Small intestine (tissue), 7 donors: ENCODE measurements around the gene KMT2A. TPM values are rescaled to one million over a fixed set of nuclear protein-coding genes. Genes with fewer than 3 reads are reported as not detected.
"Not testable (repeated sequence)": the region's sequence is repeated elsewhere in the genome, so short reads cannot be mapped to it uniquely, and the experiment has no call there.

ENCODE experiments used
- DNase-seq, 2 donors: peaks; one replicate each; pipeline versions ENCODE4 v3.0.0 to v3.0.0-alpha.2; 2013
- FAIRE-seq: peaks from 2 replicates; lab custom pipeline; 2012; peaks lifted over from hg19 to GRCh38; lab: Jason Lieb, UNC
- H3K27ac ChIP-seq, 3 donors: one replicate each; pipeline ENCODE4 v1.5.1; 2013; ENCODE audit warnings: low read length in 2 of 3, mild to moderate bottlenecking in 2 of 3, control low read depth in 1 of 3, inconsistent platforms in 1 of 3, low read depth in 1 of 3, moderate library complexity in 1 of 3
- H3K27me3 ChIP-seq, 3 donors: one replicate each; pipeline ENCODE4 v1.6.1; 2013; ENCODE audit warnings: low read length in 3 of 3, inconsistent platforms in 1 of 3; ENCODE audit not compliant: control insufficient read depth in 3 of 3, insufficient read depth in 3 of 3
- H3K36me3 ChIP-seq, 3 donors: one replicate each; pipeline ENCODE4 v1.6.1; 2013; ENCODE audit warnings: low read length in 3 of 3, inconsistent platforms in 1 of 3, low read depth in 1 of 3, mild to moderate bottlenecking in 1 of 3, moderate library complexity in 1 of 3; ENCODE audit not compliant: control insufficient read depth in 3 of 3, insufficient read depth in 2 of 3
- H3K4me1 ChIP-seq, 3 donors: one replicate each; pipeline ENCODE4 v1.6.1; 2013; ENCODE audit warnings: low read length in 2 of 3, inconsistent platforms in 1 of 3, low read depth in 1 of 3, mild to moderate bottlenecking in 1 of 3, moderate library complexity in 1 of 3; ENCODE audit not compliant: control insufficient read depth in 3 of 3, insufficient read depth in 2 of 3
- H3K4me3 ChIP-seq, 3 donors: one replicate each; pipeline ENCODE4 v1.5.1; 2013; ENCODE audit warnings: low read length in 3 of 3, control low read depth in 1 of 3, inconsistent platforms in 1 of 3, low read depth in 1 of 3, mild to moderate bottlenecking in 1 of 3, moderate library complexity in 1 of 3
- H3K9me3 ChIP-seq, 2 donors: one replicate each; pipeline ENCODE4 v1.6.1; 2013; ENCODE audit warnings: low read depth in 1 of 2, low read length in 1 of 2; ENCODE audit not compliant: control insufficient read depth in 2 of 2, insufficient read depth in 1 of 2
- WGBS, 3 donors: extraction: QIAGEN DNeasy Blood & Tissue Kit; methylation state at CpG; one replicate each; pipeline ENCODE4 v1.1.7; 2013; 5-methylcytosine and 5-hydroxymethylcytosine counted together
- polyA plus RNA-seq, 4 donors: library from polyadenylated mRNA; stranded (reverse) in 3 of 4; unstranded in 1 of 4; fragments of 200-250 nt in 3 of 4; fragments of 120-200 nt in 1 of 4; gene quantifications; one replicate each; pipeline versions ENCODE4 v1.2.1 to v1.2.3, GENCODE V29; 2013
- donor health status: healthy with polysubstance abuse.
- donor health status: control.
- donor health status: control.
- donor health status: Bipolar disorder and iron deficiency.
- donor health status: healthy.

KMT2A gene
- polyA plus RNA-seq, 4 donors, result 7.3 to 33.5 (median 9.5) TPM

DNA sequence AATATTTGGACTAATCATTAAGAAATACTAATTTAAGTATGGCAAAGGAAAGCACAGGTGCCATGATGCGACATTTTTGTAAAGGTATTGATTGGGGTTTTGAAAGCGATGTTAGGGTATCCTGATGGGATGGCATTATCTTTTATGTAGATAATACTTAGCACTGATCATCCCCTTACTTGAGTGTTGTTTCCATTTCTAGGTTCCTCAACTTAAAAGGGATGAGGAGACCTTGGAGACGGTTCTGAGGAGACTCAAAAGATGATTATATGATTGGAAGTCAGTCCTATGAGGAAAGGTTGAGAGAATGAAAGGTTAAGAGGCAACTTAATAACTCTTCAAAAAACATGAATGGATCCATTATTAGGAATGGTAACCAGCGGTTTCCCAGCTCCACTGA is 11.1 kb downstream of the KMT2A start:
- no peaks in the 10 kb centered on the region for H3K27me3 ChIP-seq
- no peaks in the 10 kb centered on the region for H3K9me3 ChIP-seq
- FAIRE-seq (no peak), DNase-seq (no peak)
- WGBS, 3 donors, result 92 to 94% (median 93%) methylated on average over 4 of the region's 4 CpGs
- H3K4me1 ChIP-seq, result peaks cover 0 to 4% (median 4%) of the 10 kb centered on the region in 3 donors
- H3K4me3 ChIP-seq, result no peak overlapping the region
- H3K27ac ChIP-seq, result no peak overlapping the region
- peaks cover 0 to 21% (median 3%) of the 10 kb centered on the region in 3 donors for H3K36me3 ChIP-seq

DNA sequence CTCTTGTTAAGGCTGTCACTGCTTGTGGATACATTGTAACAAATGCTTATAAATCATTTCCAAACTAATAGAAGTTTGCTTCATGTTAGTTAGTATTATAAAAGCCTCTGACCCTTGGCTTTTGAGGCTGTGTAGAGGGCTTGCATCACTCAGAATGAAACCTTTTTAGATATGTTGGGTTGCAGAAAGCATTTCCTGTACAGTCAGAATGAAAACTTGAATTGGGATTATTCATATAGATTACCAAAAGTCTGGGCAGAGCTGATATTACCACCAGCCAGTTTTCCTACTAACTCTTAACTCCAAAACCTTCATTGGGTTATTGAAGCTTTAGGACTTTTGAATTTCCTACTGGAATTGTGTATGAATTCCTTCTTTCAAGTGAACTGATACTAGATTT is 12.0 kb downstream of the KMT2A start:
- no peak for DNase-seq

GRCh38 chr11:118449316-118449918 is 13.1 kb downstream of the KMT2A start:
- Histone ChIP-seq H3K27me3 (no peaks in the 10 kb centered on the region), H3K27ac (no peak overlapping the region), H3K4me3 (no peak overlapping the region), H3K4me1 (peaks cover 0 to 3% (median 0%) of the 10 kb centered on the region in 3 donors), H3K36me3 (peaks cover 0 to 21% (median 3%) of the 10 kb centered on the region in 3 donors), H3K9me3 (no peaks in the 10 kb centered on the region)
- WGBS, 3 donors, result 83 to 91% (median 86%) methylated on average over 4 of the region's 4 CpGs
- no peak for FAIRE-seq
- DNase-seq, result no peak

More for the DNA sequence above, 12.0 kb downstream of the KMT2A start:
- FAIRE-seq, result no peak
- Histone ChIP-seq H3K9me3 (no peaks in the 10 kb centered on the region), H3K27ac (no peak overlapping the region), H3K27me3 (no peaks in the 10 kb centered on the region), H3K36me3 (peaks cover 0 to 21% (median 3%) of the 10 kb centered on the region in 3 donors), H3K4me3 (no peak overlapping the region), H3K4me1 (peaks cover 0 to 4% (median under 1%) of the 10 kb centered on the region in 3 donors)

DNA sequence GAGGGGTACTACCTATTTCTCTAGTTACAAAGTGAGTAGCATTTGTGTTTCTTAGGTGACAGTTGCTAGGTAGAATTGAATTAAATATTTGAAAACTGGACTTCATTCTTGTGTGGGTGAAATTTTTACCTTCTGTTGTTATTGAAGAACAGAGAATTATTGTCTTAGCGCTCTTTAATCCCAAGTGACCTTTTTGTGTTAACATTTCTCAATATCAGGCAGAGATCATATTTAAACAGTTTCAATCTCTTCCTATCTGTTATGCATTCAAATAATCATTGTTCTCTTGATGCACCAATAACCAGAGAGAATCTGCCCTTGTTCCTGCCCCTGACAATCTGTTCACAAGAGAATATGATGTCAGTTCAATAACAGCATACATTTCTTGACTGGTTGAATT is 14.2 kb downstream of the KMT2A start:
- peaks cover 0 to 18% (median 3%) of the 10 kb centered on the region in 3 donors for H3K36me3 ChIP-seq
- H3K4me3 ChIP-seq, result no peak overlapping the region
- no peak overlapping the region for H3K27ac ChIP-seq
- H3K27me3 ChIP-seq, result no peaks in the 10 kb centered on the region
- DNase-seq (no peak), FAIRE-seq (no peak)
- no peaks in the 10 kb centered on the region for H3K4me1 ChIP-seq
- H3K9me3 ChIP-seq, result no peaks in the 10 kb centered on the region
- 75 to 97% (median 96%) methylated on average over 1 of the region's 1 CpG for WGBS, 3 donors

DNA sequence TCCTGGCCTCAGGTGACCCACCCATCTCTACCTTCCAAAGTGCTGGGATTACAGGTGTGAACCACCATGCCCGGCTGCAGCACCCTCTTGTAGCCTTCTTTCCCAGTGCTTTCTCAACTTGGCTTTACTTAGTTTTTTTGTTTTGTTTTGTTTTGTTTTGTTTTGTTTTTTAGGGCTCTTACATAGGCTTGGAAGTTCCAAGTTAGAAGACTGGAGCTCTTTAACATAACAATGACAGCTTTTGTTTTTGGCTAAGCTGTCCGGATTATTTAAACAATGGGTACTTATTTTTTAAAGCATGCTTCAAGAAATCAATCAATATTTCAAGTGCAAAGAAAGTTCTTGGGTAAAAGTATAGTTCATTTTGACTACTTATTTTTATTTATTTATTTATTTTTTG is 25.9 kb downstream of the KMT2A start:
- no peak for FAIRE-seq
- H3K4me3 ChIP-seq, result no peak overlapping the region
- H3K27me3 ChIP-seq, result no peaks in the 10 kb centered on the region
- 81 to 94% (median 87%) methylated on average over 2 of the region's 2 CpGs for WGBS, 3 donors
- peaks cover 0 to 15% (median 2%) of the 10 kb centered on the region in 3 donors for H3K36me3 ChIP-seq
- H3K9me3 ChIP-seq, result no peaks in the 10 kb centered on the region
- DNase-seq, result no peak
- no peak overlapping the region for H3K27ac ChIP-seq
- H3K4me1 ChIP-seq, result no peaks in the 10 kb centered on the region

- not testable (repeated sequence) for H3K27ac ChIP-seq, FAIRE-seq, H3K4me1 ChIP-seq, H3K9me3 ChIP-seq, H3K4me3 ChIP-seq, DNase-seq, H3K27me3 ChIP-seq
- 87 to 100% (median 93%) methylated on average over 2 of the region's 2 CpGs for WGBS, 3 donors
- peaks cover 0 to 26% (median 8%) of the 10 kb centered on the region in 3 donors for H3K36me3 ChIP-seq
Observed at GRCh38 chr11:118468968-118469367, 32.7 kb downstream of the KMT2A start.

GRCh38 chr11:118471030-118471429 is 34.7 kb downstream of the KMT2A start:
- no peak overlapping the region for H3K4me3 ChIP-seq
- WGBS, 3 donors, result 92 to 97% (median 93%) methylated on average over 2 of the region's 2 CpGs
- DNase-seq, result no peak
- no peaks in the 10 kb centered on the region for H3K4me1 ChIP-seq
- no peak for FAIRE-seq
- H3K27ac ChIP-seq, result no peak overlapping the region
- peaks cover 0 to 26% (median 8%) of the 10 kb centered on the region in 3 donors for H3K36me3 ChIP-seq
- no peaks in the 10 kb centered on the region for H3K27me3 ChIP-seq
- no peaks in the 10 kb centered on the region for H3K9me3 ChIP-seq

DNA sequence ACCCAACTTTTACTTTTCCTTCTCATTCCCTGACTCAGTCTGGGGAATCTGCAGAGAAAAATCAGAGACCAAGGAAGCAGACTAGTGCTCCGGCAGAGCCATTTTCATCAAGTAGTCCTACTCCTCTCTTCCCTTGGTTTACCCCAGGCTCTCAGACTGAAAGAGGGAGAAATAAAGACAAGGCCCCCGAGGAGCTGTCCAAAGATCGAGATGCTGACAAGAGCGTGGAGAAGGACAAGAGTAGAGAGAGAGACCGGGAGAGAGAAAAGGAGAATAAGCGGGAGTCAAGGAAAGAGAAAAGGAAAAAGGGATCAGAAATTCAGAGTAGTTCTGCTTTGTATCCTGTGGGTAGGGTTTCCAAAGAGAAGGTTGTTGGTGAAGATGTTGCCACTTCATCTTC is 37.2 kb downstream of the KMT2A start:
- no peaks in the 10 kb centered on the region for H3K4me1 ChIP-seq
- 95 to 99% (median 97%) methylated on average over 6 of the region's 6 CpGs for WGBS, 3 donors
- FAIRE-seq (no peak), DNase-seq (no peak)
- no peaks in the 10 kb centered on the region for H3K27me3 ChIP-seq
- H3K9me3 ChIP-seq, result no peaks in the 10 kb centered on the region
- H3K4me3 ChIP-seq, result no peak overlapping the region
- peaks cover 7 to 37% (median 18%) of the 10 kb centered on the region in 3 donors for H3K36me3 ChIP-seq
- no peak overlapping the region for H3K27ac ChIP-seq

DNA sequence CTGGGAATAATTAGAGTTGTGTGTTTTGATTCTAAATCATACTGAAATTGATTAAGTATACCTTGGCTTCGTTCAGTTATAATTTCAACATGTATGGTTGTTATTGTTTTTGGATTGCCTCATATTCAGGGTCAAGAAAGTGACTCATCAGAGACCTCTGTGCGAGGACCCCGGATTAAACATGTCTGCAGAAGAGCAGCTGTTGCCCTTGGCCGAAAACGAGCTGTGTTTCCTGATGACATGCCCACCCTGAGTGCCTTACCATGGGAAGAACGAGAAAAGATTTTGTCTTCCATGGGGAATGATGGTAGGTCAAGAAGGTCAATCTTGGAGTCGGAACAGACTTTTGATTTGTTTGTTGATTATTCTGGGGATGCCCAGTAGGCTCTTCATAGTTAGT is 40.4 kb downstream of the KMT2A start:
- Histone ChIP-seq H3K27me3 (no peaks in the 10 kb centered on the region), H3K4me1 (no peaks in the 10 kb centered on the region), H3K36me3 (peaks cover 7 to 43% (median 21%) of the 10 kb centered on the region in 3 donors), H3K27ac (no peak overlapping the region), H3K4me3 (no peak overlapping the region), H3K9me3 (no peaks in the 10 kb centered on the region)
- whole genome bisulfite sequencing, 3 donors, result 66 to 89% (median 82%) methylated on average over 7 of the region's 7 CpGs
- FAIRE-seq (no peak), DNase-seq (no peak)
